IMR-90 (cell line): Measurements from ENCODE around the gene PHACTR2. TPM values are rescaled to one million over a fixed set of nuclear protein-coding genes. Genes with fewer than 3 reads are reported as not detected.

Source experiments
- ATAC-seq: fragments of 200-7000 bp; cut with Tn5 transposase; 2 replicates; pipeline ENCODE4 v1.9.1; 2020; ENCODE audit warnings: low read depth, mild to moderate bottlenecking, moderate library complexity
- BruUV-seq: library from RNA; stranded (reverse); fragments of 400-500 nt; replicated peaks from 2 replicates; lab custom pipeline; 2021; lab: Mats Ljungman, UMichigan
- CTCF ChIA-PET: fragments of 300-600 bp; formaldehyde crosslinking; extraction: SDS; loops from one replicate; lab custom pipeline; 2021; ENCODE audit warnings: antibody characterized with exemption; lab: Yijun Ruan, JAX
- POLR2A ChIA-PET: fragments of 300-600 bp; sonication (Branson Sonifier 250); formaldehyde crosslinking; loops from one replicate; lab custom pipeline; 2022; ENCODE audit warnings: antibody characterized with exemption; ENCODE audit not compliant: unreplicated experiment; lab: Charles Lee
- DNase-seq: peaks from one replicate; pipeline ENCODE4 v3.0.0; 2013
- H2AFZ ChIP-seq: replicated peaks from 2 replicates; pipeline ENCODE3; 2013; ENCODE audit warnings: low read length, mild to moderate bottlenecking; ENCODE audit not compliant: poor library complexity
- H2AK5ac ChIP-seq: 2 replicates; pipeline ENCODE4 v1.6.1; 2013; ENCODE audit warnings: low read depth, low read length, inconsistent platforms
- H2AK9ac ChIP-seq: replicated peaks from 2 replicates; pipeline ENCODE3; 2013; ENCODE audit warnings: mild to moderate bottlenecking, low read depth, low read length, moderate library complexity; ENCODE audit not compliant: poor library complexity
- H2BK120ac ChIP-seq: 2 replicates; pipeline ENCODE4 v1.6.1; 2013; ENCODE audit warnings: low read depth, low read length, inconsistent platforms
- H2BK15ac ChIP-seq: 3 replicates; pipeline ENCODE4 v1.6.1; 2013; ENCODE audit warnings: low read depth, low read length, inconsistent platforms
- H2BK20ac ChIP-seq: 2 replicates; pipeline ENCODE4 v1.6.1; 2013; ENCODE audit warnings: low read depth, mild to moderate bottlenecking, inconsistent platforms, low read length, moderate library complexity
- H2BK5ac ChIP-seq: 2 replicates; pipeline ENCODE4 v1.6.1; 2013; ENCODE audit warnings: mild to moderate bottlenecking, low read depth, low read length, inconsistent platforms; ENCODE audit not compliant: poor library complexity, severe bottlenecking
- H3K14ac ChIP-seq: replicated peaks from 2 replicates; pipeline ENCODE4 v1.6.1; 2013; ENCODE audit warnings: low read depth, low read length, inconsistent platforms
- H3K18ac ChIP-seq: 2 replicates; pipeline ENCODE4 v1.6.1; 2013; ENCODE audit warnings: low read depth, low read length, control low read depth
- H3K23ac ChIP-seq: 2 replicates; pipeline ENCODE4 v1.6.1; 2013; ENCODE audit warnings: low read depth, low read length, inconsistent platforms
- H3K27ac ChIP-seq: 2 replicates; pipeline ENCODE4 v1.5.1; 2013; ENCODE audit warnings: mild to moderate bottlenecking, control low read depth, low read length; ENCODE audit not compliant: insufficient read depth
- H3K27me3 ChIP-seq: 2 replicates; pipeline ENCODE4 v1.6.1; 2013; ENCODE audit warnings: low read length; ENCODE audit not compliant: control insufficient read depth, insufficient read depth
- H3K36me3 ChIP-seq: 2 replicates; pipeline ENCODE4 v1.6.1; 2013; ENCODE audit warnings: low read length, mixed read lengths; ENCODE audit not compliant: control insufficient read depth, insufficient read depth
- H3K4ac ChIP-seq: 2 replicates; pipeline ENCODE4 v1.6.1; 2013; ENCODE audit warnings: low read depth, low read length, inconsistent platforms
- H3K4me1 ChIP-seq: 2 replicates; pipeline ENCODE4 v1.6.1; 2013; ENCODE audit warnings: low read length, mixed read lengths; ENCODE audit not compliant: control insufficient read depth, insufficient read depth
- H3K4me2 ChIP-seq: 2 replicates; pipeline ENCODE4 v1.6.1; 2013; ENCODE audit warnings: low read depth, mild to moderate bottlenecking, control low read depth, low read length, moderate library complexity
- H3K4me3 ChIP-seq: 2 replicates; pipeline ENCODE4 v1.5.1; 2013; ENCODE audit warnings: low read depth, mild to moderate bottlenecking, control low read depth, low read length, moderate library complexity; ENCODE audit not compliant: insufficient read depth
- H3K56ac ChIP-seq: 2 replicates; pipeline ENCODE4 v1.6.1; 2013; ENCODE audit warnings: low read length, inconsistent platforms; ENCODE audit not compliant: insufficient read depth; ENCODE audit errors: extremely low read depth
- H3K79me1 ChIP-seq, 2 experiments: 2 replicates each; pipeline ENCODE4 v1.6.1; 2013; ENCODE audit warnings: low read length in 2 of 2, inconsistent platforms in 1 of 2, low read depth in 1 of 2
- H3K9ac ChIP-seq: 2 replicates; pipeline ENCODE4 v1.6.1; 2013; ENCODE audit warnings: low read depth, low read length, control low read depth
- H3K9me1 ChIP-seq: 2 replicates; pipeline ENCODE4 v1.6.1; 2013; ENCODE audit warnings: low read length, inconsistent platforms; ENCODE audit not compliant: insufficient read depth
- H3K9me3 ChIP-seq: 2 replicates; pipeline ENCODE4 v1.6.1; 2013; ENCODE audit warnings: low read length; ENCODE audit not compliant: control insufficient read depth, insufficient read depth
- H4K20me1 ChIP-seq: 2 replicates; pipeline ENCODE4 v1.6.1; 2013; ENCODE audit warnings: low read length, inconsistent platforms; ENCODE audit not compliant: insufficient read depth
- H4K5ac ChIP-seq: 2 replicates; pipeline ENCODE4 v1.6.1; 2013; ENCODE audit warnings: mild to moderate bottlenecking, low read depth, low read length, control low read depth
- H4K8ac ChIP-seq, 2 experiments: 2 replicates each; pipeline ENCODE4 v1.6.1; 2013; ENCODE audit warnings: low read depth in 2 of 2, low read length in 2 of 2, control low read depth in 1 of 2, inconsistent platforms in 1 of 2
- H4K91ac ChIP-seq: 2 replicates; pipeline ENCODE4 v1.6.1; 2013; ENCODE audit warnings: low read depth, low read length, inconsistent platforms; ENCODE audit not compliant: insufficient read depth
- BHLHE40 ChIP-seq: fragments of 150-350 bp; IDR thresholded peaks from 2 replicates; pipeline ENCODE4 v1.6.1; 2016; ENCODE audit warnings: mild to moderate bottlenecking, low read depth, low read length
- CEBPB ChIP-seq: IDR thresholded peaks from 2 replicates; pipeline ENCODE4 v1.6.1; 2012; ENCODE audit warnings: low read depth, low read length, improper control_type of control experiment
- CTCF ChIP-seq: conservative IDR thresholded peaks from 2 replicates; pipeline ENCODE4 v1.5.1; 2012; ENCODE audit warnings: mild to moderate bottlenecking, low read depth, low read length, improper control_type of control experiment
- ELK1 ChIP-seq: fragments of 150-350 bp; IDR thresholded peaks from 2 replicates; pipeline ENCODE4 v1.6.1; 2016; ENCODE audit warnings: low read depth, mild to moderate bottlenecking, low read length, moderate library complexity, borderline replicate concordance
- FOS ChIP-seq: fragments of 150-350 bp; IDR thresholded peaks from 2 replicates; pipeline ENCODE4 v1.6.1; 2016; ENCODE audit warnings: low read depth, low read length
- MAFK ChIP-seq: IDR thresholded peaks from 2 replicates; pipeline ENCODE4 v1.6.1; 2012; ENCODE audit warnings: low read depth, low read length, improper control_type of control experiment
- MAZ ChIP-seq: IDR thresholded peaks from 2 replicates; pipeline ENCODE4 v1.6.1; 2012; ENCODE audit warnings: low read depth, mild to moderate bottlenecking, low read length, improper control_type of control experiment, moderate library complexity, borderline replicate concordance
- RAD21 ChIP-seq: IDR thresholded peaks from 2 replicates; pipeline ENCODE4 v1.6.1; 2012; ENCODE audit warnings: low read length, improper control_type of control experiment
- SMC3 ChIP-seq: fragments of 150-350 bp; IDR thresholded peaks from 2 replicates; pipeline ENCODE4 v1.6.1; 2016; ENCODE audit warnings: low read depth, mild to moderate bottlenecking, antibody characterized with exemption, low read length, moderate library complexity
- WGBS, 2 experiments: methylation state at CpG; one replicate each; pipeline versions ENCODE4 v1.1.5 to v1.1.7; 2013; ENCODE audit warnings: missing lambda C conversion rate in 2 of 2; ENCODE audit not compliant: insufficient read length in 1 of 2; ENCODE audit errors: extremely low coverage in 2 of 2; 5-methylcytosine and 5-hydroxymethylcytosine counted together
- dilution Hi-C: fragments of 300-500 bp; cut with HindIII; formaldehyde crosslinking; loops from one replicate; pipeline ENCODE4 v1.14.3; 2018; ENCODE audit warnings: low sequenced_read_pairs; ENCODE audit not compliant: unreplicated experiment
- in situ Hi-C: fragments of 300-500 bp; cut with MboI; formaldehyde crosslinking; loops from 3 replicates; pipeline ENCODE4 v1.14.3; 2019; ENCODE audit warnings: low sequenced_read_pairs, inconsistent platforms, mixed read lengths
- intact Hi-C: fragments of 100-400 bp; cut with micrococcal nuclease; formaldehyde crosslinking; loops from 2 replicates; pipeline ENCODE4 v1.10.0; 2022
- polyA plus RNA-seq, 3 experiments: library from polyadenylated mRNA; depleted of rRNA; stranded (reverse); fragments of >200 nt; gene quantifications; 2 replicates each; pipeline ENCODE4 v1.2.3, GENCODE V29; 2012; ENCODE audit warnings: low replicate concordance in 1 of 3
- total RNA-seq: library from RNA; depleted of rRNA; stranded (reverse); fragments of >200 nt; gene quantifications from 2 replicates; pipeline ENCODE4 v1.2.3, GENCODE V29; 2012

Gene PHACTR2
- total and polyA plus RNA-seq, 2 of the 4 experiments (the other 2 are of a cell fraction), result 14.5 to 74.2 TPM

DNA sequence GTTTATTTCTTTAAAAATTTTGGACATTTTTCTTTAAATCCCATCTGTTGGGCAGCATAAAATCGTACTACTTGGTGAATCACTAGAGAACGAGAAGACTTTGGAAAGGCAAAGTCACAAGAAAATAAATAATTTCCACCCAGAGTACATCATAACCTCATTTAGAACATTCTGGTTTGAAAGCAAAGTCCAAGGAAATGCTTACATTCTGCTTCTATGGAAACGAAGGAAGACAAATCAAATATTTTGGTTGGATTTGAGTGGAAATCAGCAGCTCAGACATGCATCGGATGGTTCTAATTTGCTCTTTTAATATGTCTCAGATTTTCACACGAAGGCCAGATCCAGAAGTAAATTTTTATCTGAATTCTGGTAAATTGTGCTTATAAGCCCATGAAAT is 104.7 kb downstream of the PHACTR2 start:
- Histone ChIP-seq H3K18ac (no peak overlapping the region), H3K4me3 (no peak overlapping the region), H3K4me1 (no peaks in the 10 kb centered on the region), H2BK120ac (no peak overlapping the region), H3K56ac (no peak overlapping the region), H3K27me3 (no peaks in the 10 kb centered on the region), H3K4ac (no peak overlapping the region), H4K91ac (no peak overlapping the region), H4K20me1 (no peaks in the 10 kb centered on the region), H3K23ac (no peak overlapping the region), H3K9me1 (no peaks in the 10 kb centered on the region; the same call in 1 of the 2 replicates), H3K9ac (no peak overlapping the region), H2BK5ac (no peak overlapping the region), H3K36me3 (peaks cover 36% of the 10 kb centered on the region), H3K9me3 (peaks cover 5% of the 10 kb centered on the region), H2AFZ (no peak overlapping the region), H3K14ac (no peak overlapping the region), H3K27ac (no peak overlapping the region), H2AK5ac (no peak overlapping the region), H2AK9ac (no peak overlapping the region), H3K4me2 (no peak overlapping the region), H2BK15ac (no peak overlapping the region), H3K79me1 (peaks cover 0 to 3% of the 10 kb centered on the region in 2 experiments; a peak in 1 of 4 replicates), H2BK20ac (no peak overlapping the region), H4K8ac (no peak overlapping the region), H4K5ac (no peak overlapping the region)
- BruUV-seq, result no TSS peak
- WGBS, 2 experiments, result 100% methylated on average over 1 of the region's 5 CpGs; no CpG with 5 or more reads in 1 of the 2 experiments
- dilution Hi-C loops (no loop called here), intact Hi-C loops (loop anchor here (2.0 kb wide), 1 partner anchor 14 kb away; no protein-coding TSS in a partner anchor), in situ Hi-C loops (no loop called here)
- ATAC-seq (no peak), DNase-seq (no peak)
- CTCF ChIA-PET, result no interaction called here
- POLR2A ChIA-PET, result no interaction called here
- TF ChIP-seq SMC3 (no peak), MAFK (no peak), MAZ (no peak), FOS (no peak), RAD21 (no peak), CEBPB (no peak), CTCF (no peak), ELK1 (no peak), BHLHE40 (no peak)
